Activated CD4-positive, alpha-beta T cell treated with anti-CD3 and anti-CD28 coated beads, Interleukin-2, amount 50 U/mL, for 1 hour (primary cell): ENCODE results near the gene RELB.

ENCODE experiments used
- DNase-seq: peaks from one replicate; pipeline ENCODE4 v3.0.0-alpha.2; 2020

Gene RELB

DNA sequence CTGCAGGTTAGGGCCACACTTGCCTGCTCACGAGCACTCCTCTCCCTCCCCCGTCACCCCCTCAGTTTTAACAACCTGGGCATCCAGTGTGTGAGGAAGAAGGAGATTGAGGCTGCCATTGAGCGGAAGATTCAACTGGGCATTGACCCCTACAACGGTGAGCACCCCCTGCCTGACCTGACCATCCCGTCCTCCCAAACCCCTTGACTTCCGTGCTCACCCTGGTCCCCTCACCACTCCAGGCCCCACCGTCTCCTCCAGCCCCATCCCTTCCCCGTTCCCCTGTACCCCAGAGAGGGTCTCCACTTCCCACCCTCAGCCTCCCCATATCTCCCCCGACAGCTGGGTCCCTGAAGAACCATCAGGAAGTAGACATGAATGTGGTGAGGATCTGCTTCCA lies 24.0 kb downstream of the RELB start:
- DNase-seq = no peak

DNA sequence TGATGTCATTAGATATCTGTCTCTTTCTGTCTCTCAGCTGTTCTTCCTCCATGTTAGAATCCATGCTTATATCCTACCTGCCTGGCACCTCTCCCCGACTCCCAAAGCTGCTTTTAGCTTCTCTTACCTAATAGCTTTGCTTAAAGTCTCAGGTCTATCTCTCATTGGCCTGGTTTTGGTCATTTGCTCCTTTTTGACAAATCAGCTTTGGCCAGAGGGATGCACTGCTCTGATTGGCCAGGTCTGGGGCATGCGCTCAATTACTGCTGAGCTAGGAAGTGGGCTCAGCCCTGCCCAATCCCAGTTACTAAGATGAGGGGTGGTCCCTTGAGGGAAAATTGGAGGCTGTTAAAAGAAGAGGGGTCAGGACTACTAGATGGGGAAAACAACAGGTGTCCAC lies 26.1 kb downstream of the RELB start:
- no peak for DNase-seq

DNA sequence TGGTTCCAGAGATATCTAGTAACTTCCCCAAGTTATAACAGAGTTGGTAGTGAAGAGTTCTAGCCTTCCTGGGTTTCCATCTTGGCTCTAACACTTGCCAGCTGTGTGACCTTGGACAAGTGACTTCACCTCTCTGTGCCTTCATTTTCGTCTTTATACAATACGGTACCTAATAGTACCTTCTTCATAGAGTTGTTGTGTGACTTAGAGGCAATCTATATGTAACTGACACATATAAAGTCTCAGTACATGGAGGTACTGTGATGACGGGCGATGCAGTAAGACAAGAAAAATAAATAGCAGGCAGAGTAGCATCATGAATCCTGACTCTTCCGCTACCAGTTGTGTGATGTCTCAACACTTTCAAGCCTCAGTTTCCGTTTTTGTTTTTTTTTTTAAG lies 29.6 kb downstream of the RELB start:
- no peak for DNase-seq

GRCh38 chr19:45032421-45032820 lies 31.2 kb downstream of the RELB start:
- no peak for DNase-seq

GRCh38 chr19:45035755-45036154 lies 34.5 kb downstream of the RELB start:
- DNase-seq = no peak

DNA sequence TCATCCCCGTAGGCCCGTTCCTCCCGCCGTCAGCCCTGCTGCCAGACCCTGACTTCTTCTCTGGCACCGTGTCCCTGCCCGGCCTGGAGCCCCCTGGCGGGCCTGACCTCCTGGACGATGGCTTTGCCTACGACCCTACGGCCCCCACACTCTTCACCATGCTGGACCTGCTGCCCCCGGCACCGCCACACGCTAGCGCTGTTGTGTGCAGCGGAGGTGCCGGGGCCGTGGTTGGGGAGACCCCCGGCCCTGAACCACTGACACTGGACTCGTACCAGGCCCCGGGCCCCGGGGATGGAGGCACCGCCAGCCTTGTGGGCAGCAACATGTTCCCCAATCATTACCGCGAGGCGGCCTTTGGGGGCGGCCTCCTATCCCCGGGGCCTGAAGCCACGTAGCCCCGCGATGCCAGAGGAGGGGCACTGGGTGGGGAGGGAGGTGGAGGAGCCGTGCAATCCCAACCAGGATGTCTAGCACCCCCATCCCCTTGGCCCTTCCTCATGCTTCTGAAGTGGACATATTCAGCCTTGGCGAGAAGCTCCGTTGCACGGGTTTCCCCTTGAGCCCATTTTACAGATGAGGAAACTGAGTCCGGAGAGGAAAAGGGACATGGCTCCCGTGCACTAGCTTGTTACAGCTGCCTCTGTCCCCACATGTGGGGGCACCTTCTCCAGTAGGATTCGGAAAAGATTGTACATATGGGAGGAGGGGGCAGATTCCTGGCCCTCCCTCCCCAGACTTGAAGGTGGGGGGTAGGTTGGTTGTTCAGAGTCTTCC lies 36.3 kb downstream of the RELB start:
- no peak for DNase-seq

DNA sequence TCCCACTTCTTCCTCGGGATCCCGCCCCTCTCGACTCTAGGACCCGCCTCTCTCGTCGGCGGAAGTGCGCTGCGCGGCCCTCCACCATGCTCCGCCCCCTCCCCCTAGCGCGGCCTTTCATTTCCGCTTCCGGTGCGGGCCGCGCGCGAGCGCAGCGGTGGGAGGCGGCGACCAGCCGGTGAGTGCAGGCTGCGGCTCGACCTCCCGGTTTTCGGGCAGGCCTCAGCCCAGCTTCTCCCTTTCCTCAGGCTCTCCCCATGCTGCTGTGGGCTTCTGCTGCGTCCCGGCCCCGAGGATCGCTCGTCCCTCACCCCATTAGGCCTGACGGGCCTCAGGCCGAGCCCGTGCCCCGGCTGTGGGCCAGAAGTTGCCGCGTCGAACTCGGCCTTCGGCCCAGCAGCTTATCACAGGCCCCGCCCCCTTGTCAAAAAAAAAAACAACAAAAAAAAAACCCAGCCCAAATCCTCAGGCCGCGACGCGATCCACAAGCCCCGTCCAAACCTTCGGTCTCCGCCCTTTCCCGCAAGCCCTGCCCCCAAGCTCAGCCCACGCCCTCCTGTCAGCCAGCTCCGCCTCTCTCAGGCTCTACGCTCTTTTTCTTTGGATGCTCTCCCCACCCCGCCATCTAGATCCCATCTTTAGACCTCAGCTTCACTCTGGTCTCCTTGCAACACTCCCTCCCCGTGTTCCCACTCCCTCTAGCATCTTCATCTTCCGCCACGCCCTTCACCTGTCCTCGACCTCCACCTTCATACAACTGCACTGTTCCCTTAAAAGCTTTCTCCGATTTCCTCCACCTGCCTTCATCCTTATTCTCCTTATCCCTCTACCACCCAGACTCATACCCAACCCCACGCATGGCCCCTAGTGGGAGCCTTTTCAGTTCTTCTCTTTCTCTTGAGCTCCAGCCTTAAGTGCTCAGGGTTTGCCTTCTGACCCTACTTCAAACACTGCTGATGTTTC lies 37.9 kb downstream of the RELB start, which contains the start of gene CLASRP:
TSS of gene CLASRP (plus strand) at position 115 of the 963 bp plus-strand sequence. CDS start 1,168 bp downstream, outside the sequence.
- DNase-seq = peak; percentile 85

DNA sequence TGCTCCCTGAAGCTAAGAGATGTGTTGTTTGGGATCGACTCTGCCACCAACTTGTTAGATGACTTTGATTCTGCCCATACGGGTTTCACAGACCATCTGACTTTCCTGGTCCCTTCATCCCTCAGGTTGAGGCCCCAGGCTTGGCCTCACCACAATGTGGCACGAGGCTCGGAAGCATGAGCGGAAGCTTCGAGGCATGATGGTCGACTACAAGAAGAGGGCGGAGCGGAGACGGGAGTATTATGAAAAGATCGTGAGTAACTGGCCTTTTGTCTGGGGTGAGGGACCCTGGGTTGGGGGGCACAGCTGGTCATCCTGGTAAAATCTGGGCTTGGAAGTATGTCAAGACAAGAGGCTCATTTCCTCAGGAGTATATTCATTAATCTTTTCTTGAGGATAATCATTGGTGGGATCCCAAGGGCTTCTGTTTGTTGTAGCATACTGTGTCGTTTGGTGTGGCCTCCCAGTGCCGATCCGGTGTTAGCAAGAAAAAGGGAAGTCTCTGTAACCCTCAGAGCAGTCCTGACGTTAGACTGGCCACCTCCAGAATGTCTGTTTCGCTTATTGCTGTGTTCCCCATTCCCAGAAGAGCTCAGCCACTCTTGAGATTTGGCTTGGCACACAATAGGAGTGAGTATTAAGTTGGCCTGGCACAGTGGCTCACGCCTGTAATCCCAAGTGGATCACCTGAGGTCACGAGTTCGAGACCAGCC lies 39.0 kb downstream of the RELB start:
- no peak for DNase-seq

DNA sequence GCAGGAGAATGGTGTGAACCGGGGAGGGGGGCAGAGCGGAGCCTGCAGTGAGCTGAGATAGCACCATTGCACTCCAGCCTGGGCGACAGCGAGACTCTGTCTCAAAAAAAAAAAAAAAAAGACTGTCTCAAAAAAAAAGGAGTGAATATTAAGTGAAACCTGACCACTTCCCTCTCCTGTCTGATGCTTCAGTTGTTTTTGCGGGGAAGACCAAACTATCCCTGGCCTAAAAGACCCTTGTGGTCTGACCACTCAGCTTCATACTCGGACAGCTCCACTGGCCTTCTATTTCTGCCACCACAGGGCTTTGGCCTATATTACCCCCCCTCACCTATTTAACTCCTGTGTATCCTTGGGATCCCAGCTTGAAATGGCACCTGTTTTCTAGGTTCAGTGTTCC lies 39.9 kb downstream of the RELB start:
- no peak for DNase-seq

DNA sequence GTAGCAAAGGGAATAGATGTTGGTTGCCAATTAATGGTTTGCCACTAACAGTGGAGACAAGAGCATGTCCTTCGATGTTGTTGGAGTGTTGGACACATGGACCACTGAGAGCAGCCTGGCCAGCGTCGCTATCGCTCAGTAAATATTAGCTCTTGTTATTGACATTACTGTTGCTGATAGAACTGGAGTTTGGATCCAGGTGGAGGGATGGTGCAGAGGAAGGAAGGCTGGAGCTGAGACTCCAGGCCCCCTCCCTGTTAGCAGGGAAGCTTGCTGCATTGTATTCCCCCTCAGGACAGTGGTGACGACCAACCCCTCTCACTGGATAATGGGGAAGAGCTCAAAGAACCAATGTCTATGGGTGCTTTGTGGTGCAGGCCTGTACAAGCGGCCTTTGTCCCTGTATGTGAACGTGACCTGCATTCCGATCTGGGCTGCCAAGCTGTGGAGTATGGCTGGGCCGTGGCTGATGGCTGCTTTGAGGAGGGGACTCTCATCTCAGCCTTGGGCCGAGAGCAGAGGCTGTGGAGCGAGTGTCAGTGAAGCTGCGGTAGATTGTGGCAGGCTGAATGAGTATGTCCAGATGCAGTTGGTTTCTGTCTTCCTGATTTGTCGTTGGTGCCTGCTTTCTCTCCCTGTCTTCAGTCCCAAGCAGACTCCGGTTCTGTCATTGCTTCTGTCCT lies 44.5 kb downstream of the RELB start:
- no peak for DNase-seq

GRCh38 chr19:45046355-45046754 lies 45.1 kb downstream of the RELB start:
- no peak for DNase-seq

DNA sequence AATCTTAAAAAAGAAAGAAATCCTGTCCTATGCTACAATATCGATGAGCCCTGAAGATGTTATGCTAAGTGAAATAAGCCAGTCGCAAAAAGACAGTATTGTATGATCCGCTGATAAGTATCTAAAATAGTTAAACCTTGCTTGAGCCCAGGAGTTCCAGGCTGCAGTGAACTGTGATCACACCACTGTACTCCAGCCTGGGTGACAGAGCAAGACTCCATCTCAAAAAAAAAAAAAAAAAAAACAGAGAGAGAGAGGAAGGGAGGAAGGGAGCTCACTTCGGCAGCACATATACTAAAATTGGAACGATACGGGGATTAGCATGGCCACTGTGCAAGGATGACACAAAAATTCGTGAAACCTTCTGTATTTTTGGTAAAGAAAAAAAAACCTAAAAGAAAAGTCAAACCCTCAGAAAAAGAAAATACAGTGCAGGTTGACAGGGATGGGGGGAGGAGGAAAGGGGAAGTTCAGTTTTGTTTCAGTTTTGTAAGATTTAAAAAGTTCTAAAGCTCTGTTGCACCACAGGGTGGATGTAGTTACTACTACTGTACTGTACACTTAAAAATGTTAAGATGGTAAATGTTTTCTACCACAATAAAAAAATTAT lies 46.0 kb downstream of the RELB start:
- no peak for DNase-seq

- no peak for DNase-seq
These were observed 47.9 kb downstream of the RELB start for GRCh38 chr19:45049073-45049736.

- no peak for DNase-seq
These were observed 48.8 kb downstream of the RELB start for GRCh38 chr19:45050036-45050435.

DNA sequence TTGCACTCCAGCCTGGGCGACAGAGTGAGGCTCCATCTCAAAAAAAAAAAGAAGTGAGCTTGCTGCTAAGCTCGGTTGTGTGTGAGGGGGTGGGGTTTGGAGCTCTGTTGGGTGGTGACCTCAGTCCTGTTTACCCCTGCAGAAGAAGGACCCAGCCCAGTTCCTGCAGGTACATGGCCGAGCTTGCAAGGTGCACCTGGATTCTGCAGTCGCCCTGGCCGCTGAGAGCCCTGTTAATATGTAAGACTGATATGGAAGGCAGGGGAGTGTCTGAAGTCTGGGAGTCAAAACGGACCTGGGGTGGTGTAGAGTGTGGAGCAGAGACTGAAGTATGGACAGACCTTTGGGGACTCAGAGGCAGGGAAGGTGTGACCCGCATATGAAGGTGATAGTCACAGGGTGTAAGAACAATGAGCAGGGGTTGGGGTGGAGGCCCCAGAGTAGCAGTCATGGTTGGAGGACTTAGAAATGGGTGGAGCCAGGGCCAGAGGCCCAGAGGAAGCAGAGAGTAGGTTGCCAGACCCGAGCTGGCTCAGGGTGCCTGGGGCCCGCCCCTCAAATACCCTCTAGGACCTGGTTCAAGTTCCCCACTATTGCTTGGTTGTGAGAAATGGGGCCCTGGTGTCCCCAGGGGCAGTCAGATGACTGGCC lies 50.8 kb downstream of the RELB start:
- no peak for DNase-seq

GRCh38 chr19:45056831-45057230 lies 55.6 kb downstream of the RELB start:
- DNase-seq = no peak

DNA sequence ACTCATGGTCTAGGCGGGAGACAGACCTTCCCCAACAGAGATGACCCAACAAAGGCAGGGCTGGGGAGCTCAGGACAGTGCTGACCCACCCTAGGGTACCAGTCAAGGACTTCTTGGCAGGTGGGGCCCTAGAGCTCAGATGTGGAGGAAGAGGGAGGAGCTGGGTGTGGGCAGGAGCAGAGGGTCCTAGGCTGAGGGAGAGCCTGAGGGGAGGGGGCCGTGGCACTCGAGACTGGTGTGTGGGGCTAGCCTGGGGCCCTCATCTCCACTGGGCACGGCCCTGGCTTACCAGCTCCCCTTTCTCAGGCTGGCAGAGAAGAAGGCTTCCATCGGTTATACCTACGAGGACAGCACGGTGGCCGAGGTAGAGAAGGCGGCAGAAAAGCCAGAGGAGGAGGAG lies 56.2 kb downstream of the RELB start:
- no peak for DNase-seq

DNA sequence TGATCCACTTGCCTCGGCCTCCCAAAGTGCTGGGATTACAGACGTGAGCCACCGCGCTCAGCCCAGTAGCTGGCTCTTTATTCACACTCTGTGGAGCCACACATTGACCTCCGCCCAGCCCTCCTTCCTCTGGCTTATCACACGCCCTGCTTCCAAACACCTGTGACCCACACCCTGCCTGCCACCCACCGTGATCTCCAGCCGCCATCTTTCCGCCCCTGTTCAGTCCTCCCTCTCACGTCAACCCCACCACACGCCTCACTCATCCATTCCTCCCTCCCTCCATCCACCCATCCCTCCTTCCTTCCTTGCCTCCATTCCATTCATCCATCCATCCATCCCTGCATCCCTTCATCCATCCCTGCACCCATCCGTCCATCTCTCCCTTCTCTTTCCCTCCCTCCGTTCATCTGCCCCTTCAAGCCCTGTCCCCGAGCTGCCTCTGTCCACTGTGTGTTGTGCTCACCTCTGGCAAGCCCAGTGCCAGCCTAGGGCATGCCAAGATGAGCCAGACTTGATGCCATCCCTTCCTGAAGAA lies 57.4 kb downstream of the RELB start:
- no peak for DNase-seq

- DNase-seq = peak; percentile 88
These were observed 58.1 kb downstream of the RELB start for GRCh38 chr19:45059258-45059965.

- DNase-seq = no peak
These were observed 60.7 kb downstream of the RELB start for GRCh38 chr19:45061965-45062364.
